Measurements from ENCODE around the gene TMEM150B.

DNA sequence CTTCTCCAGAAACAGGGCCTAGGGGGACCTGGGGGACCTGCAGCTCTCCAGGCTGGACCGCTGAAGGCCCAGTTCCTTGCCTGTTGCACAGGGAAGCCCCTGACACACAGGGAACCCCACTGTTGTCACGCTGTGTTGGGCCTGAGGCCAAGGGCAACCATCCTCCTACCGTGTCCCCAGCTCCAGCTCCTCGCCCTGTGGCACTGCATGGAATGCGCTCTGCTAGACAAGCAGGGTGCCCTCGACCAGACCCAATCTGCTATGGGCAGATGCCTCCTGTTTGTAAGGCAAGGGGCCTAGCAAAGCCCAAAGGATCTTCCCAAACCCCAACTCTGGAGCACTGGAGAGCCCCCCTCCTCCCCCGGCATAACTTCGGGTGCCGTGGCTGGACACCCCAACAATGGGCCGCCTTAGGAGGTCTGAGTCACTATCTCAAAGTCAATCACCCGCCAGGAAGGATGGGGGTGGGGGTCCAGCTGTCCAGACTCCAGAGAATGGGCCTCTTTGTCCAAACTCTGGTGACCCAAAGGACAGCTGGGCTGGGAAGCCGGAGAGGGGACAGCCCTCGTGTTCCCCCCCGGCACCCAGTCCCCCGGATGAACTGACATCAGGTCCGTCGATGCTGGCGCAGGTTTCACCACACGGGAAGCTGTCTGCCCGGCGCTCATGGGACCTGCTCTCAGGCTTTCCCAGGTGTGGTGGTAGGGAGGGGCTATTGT lies 37.6 kb downstream of the TMEM150B start:
- TF ChIP-seq, protein P1, sequence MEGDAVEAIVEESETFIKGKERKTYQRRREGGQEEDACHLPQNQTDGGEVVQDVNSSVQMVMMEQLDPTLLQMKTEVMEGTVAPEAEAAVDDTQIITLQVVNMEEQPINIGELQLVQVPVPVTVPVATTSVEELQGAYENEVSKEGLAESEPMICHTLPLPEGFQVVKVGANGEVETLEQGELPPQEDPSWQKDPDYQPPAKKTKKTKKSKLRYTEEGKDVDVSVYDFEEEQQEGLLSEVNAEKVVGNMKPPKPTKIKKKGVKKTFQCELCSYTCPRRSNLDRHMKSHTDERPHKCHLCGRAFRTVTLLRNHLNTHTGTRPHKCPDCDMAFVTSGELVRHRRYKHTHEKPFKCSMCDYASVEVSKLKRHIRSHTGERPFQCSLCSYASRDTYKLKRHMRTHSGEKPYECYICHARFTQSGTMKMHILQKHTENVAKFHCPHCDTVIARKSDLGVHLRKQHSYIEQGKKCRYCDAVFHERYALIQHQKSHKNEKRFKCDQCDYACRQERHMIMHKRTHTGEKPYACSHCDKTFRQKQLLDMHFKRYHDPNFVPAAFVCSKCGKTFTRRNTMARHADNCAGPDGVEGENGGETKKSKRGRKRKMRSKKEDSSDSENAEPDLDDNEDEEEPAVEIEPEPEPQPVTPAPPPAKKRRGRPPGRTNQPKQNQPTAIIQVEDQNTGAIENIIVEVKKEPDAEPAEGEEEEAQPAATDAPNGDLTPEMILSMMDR (IDR thresholded peaks at IDR 0.05 in 8 of 11, conservative IDR thresholded peaks at IDR 0.05 in 3 of 11): no peak
- TF ChIP-seq POLR2A (IDR thresholded peaks at IDR 0.05) (no peak), POLR2AphosphoS5 (IDR thresholded peaks at IDR 0.05) (no peak)
